Stimulated activated CD8-positive, alpha-beta memory T cell treated with anti-CD3 and anti-CD28 coated beads, Interleukin-12 subunit alpha, Interleukin-12 subunit beta, amount 100 ng/mL, for 24 hours (primary cell): ENCODE measurements around the gene ITGA2B.
"Not testable (repeated sequence)": the region's sequence is repeated elsewhere in the genome, so short reads cannot be mapped to it uniquely, and the experiment has no call there.

Experiments used
- DNase-seq: peaks from one replicate; pipeline ENCODE4 v3.0.0-alpha.2; 2020; ENCODE audit errors: extremely low read depth

ITGA2B gene

GRCh38 chr17:44368391-44369243 lies 20.8 kb downstream of the ITGA2B start:
- not testable (repeated sequence) for DNase-seq

- DNase-seq: no peak
These were observed 22.0 kb downstream of the ITGA2B start for GRCh38 chr17:44367231-44367979.

GRCh38 chr17:44365051-44365450 lies 24.4 kb downstream of the ITGA2B start:
- DNase-seq: not testable (repeated sequence)

GRCh38 chr17:44363613-44364159 lies 25.8 kb downstream of the ITGA2B start, which contains the start of gene FAM171A2:
Gene FAM171A2 (minus strand): TSS chr17:44363853. CDS start chr17:44363714, 139 bp downstream.
- DNase-seq: no peak

- DNase-seq: no peak
These were observed 26.4 kb downstream of the ITGA2B start for GRCh38 chr17:44362949-44363612.

GRCh38 chr17:44362459-44362948 lies 26.9 kb downstream of the ITGA2B start:
- DNase-seq: no peak

- no peak for DNase-seq
These were observed 27.9 kb downstream of the ITGA2B start for GRCh38 chr17:44361292-44362260.

GRCh38 chr17:44360826-44361225 lies 28.6 kb downstream of the ITGA2B start:
- no peak for DNase-seq

- no peak for DNase-seq
These were observed 29.3 kb downstream of the ITGA2B start for GRCh38 chr17:44360144-44360533.

- DNase-seq: no peak
These were observed 29.8 kb downstream of the ITGA2B start for GRCh38 chr17:44359458-44360143.

- DNase-seq: no peak
These were observed 30.4 kb downstream of the ITGA2B start for GRCh38 chr17:44359006-44359405.

GRCh38 chr17:44358066-44358465 lies 31.4 kb downstream of the ITGA2B start:
- no peak for DNase-seq

GRCh38 chr17:44356241-44356640 lies 33.2 kb downstream of the ITGA2B start:
- no peak for DNase-seq

- DNase-seq: no peak
These were observed 33.8 kb downstream of the ITGA2B start for GRCh38 chr17:44355642-44356099.

GRCh38 chr17:44354582-44355561 lies 34.6 kb downstream of the ITGA2B start:
- DNase-seq: no peak

GRCh38 chr17:44353672-44354331 lies 35.6 kb downstream of the ITGA2B start:
- DNase-seq: no peak

GRCh38 chr17:44352828-44353671 lies 36.4 kb downstream of the ITGA2B start:
- DNase-seq: no peak
